Measurements from ENCODE around the gene PYROXD2.

Gene PYROXD2

DNA sequence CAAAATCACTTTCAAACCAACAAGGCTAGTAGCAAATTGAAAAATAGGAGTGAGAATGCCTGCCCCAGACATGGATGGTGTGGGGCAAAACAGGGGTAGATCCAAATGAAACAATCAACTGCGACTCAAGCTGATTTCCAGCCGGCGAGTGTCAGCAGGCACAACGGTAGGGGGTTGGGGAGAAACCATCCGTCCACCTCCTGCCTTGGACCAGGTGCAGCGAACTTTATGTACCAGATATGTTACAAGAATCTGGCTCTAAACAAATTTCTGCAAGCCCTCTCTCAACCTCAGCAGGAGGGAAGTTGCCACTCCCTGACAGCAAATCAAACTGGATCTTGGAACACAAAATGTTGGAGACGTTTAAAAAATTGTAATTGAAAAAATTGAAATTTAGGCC is 45.2 kb downstream of the PYROXD2 start:
- no peak overlapping the region for H3K4me3 ChIP-seq (ENCODE audit: control insufficient read depth, low read depth, low read length)
- TF ChIP-seq, protein P1, sequence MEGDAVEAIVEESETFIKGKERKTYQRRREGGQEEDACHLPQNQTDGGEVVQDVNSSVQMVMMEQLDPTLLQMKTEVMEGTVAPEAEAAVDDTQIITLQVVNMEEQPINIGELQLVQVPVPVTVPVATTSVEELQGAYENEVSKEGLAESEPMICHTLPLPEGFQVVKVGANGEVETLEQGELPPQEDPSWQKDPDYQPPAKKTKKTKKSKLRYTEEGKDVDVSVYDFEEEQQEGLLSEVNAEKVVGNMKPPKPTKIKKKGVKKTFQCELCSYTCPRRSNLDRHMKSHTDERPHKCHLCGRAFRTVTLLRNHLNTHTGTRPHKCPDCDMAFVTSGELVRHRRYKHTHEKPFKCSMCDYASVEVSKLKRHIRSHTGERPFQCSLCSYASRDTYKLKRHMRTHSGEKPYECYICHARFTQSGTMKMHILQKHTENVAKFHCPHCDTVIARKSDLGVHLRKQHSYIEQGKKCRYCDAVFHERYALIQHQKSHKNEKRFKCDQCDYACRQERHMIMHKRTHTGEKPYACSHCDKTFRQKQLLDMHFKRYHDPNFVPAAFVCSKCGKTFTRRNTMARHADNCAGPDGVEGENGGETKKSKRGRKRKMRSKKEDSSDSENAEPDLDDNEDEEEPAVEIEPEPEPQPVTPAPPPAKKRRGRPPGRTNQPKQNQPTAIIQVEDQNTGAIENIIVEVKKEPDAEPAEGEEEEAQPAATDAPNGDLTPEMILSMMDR (IDR thresholded peaks at IDR 0.05; ENCODE audit: control insufficient read depth, insufficient read depth, low read depth, low read length, missing control alignments): no peak
- DNase-seq (ENCODE audit: low read depth): no peak

DNA sequence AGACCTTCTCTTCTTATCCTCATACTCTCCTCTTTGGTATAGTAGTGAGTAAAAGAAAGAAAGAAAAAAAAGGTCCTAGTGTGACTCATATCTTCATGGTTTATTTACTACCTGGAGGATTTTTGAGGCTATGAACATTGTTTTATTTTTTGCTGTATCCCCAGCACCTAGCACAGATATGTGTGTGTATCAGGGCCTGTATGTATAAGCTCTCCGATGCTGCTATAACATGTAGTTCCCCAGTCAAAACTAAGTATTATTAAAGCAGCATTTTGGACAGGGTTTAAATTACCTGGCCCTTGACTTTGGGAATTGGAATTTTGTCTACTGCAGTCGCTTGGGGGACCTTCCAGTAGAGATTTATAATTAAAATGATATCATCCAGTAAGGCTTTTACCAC is 46.3 kb downstream of the PYROXD2 start:
- H3K4me3 ChIP-seq (ENCODE audit: control insufficient read depth, low read depth, low read length): no peak overlapping the region
- DNase-seq (ENCODE audit: low read depth): no peak
- TF ChIP-seq, protein P1 (IDR thresholded peaks at IDR 0.05; ENCODE audit: control insufficient read depth, insufficient read depth, low read depth, low read length, missing control alignments): no peak

DNA sequence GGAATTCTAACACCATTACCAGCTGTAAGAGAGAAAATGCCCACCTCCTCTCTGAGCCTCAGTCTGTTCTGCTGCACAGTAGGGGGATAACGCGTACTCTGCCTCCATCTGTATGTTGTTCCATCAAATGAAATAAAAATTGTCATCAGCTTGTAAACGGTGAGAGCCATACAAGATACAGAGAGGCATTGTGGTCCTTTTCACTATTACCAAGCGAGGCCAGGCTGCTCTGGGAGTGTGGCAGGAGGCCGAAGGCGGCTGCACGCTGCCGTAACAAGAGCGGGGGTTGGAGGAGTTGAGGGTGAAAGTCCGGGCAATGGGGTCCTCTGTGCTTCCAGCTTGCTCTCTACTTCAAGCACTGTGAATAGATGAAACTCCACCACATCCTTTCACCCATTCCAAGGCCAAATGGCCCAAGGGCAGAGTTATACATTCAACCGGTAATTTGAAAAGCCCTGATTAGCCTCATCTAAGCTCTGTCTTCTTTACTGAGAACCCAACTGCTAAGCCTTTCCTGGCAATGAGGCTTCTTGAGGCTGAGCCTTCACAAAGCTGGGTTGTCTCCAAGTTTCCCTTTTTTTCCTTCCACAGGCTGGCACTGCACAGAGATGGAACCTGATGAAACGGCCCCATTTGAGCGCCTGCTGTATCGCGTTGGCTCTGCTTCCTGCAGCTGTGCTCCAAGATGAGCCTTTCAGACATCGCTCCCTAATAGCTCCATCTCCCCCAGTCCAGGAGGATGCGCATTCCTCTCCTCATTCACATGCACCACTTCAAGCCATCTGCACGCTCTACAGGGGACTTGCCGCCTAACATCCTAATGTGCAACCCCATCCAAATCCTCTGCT is 47.2 kb downstream of the PYROXD2 start:
- TF ChIP-seq, protein P1 (IDR thresholded peaks at IDR 0.05; ENCODE audit: control insufficient read depth, insufficient read depth, low read depth, low read length, missing control alignments): no peak
- no peak for DNase-seq (ENCODE audit: low read depth)
- no peak overlapping the region for H3K4me3 ChIP-seq (ENCODE audit: control insufficient read depth, low read depth, low read length)

DNA sequence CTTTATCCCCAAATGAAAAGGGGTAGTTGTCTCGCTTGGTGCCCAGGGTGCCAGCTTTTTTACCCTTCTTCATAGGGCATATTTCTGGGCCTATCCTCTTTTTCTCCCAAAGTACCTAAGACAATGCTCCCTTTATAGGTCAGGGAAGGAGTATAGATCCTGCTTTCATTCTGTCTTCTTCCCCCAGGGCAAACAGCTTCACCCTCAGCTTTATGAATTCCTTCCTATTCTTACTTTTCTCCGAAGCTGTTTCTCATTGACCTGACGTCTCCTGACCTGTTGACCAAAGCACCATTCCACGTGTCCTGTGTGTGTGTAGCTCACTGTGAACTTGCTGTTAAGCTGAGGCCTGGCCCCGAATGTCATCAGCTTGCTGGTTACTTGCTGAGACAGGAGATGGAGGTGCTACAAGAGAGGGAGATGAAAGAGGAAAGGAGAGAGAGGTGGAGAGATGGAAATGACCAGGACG is 48.9 kb downstream of the PYROXD2 start:
- no peak for DNase-seq (ENCODE audit: low read depth)
- TF ChIP-seq, protein P1 (IDR thresholded peaks at IDR 0.05; ENCODE audit: control insufficient read depth, insufficient read depth, low read depth, low read length, missing control alignments): no peak
- no peak overlapping the region for H3K4me3 ChIP-seq (ENCODE audit: control insufficient read depth, low read depth, low read length)

DNA sequence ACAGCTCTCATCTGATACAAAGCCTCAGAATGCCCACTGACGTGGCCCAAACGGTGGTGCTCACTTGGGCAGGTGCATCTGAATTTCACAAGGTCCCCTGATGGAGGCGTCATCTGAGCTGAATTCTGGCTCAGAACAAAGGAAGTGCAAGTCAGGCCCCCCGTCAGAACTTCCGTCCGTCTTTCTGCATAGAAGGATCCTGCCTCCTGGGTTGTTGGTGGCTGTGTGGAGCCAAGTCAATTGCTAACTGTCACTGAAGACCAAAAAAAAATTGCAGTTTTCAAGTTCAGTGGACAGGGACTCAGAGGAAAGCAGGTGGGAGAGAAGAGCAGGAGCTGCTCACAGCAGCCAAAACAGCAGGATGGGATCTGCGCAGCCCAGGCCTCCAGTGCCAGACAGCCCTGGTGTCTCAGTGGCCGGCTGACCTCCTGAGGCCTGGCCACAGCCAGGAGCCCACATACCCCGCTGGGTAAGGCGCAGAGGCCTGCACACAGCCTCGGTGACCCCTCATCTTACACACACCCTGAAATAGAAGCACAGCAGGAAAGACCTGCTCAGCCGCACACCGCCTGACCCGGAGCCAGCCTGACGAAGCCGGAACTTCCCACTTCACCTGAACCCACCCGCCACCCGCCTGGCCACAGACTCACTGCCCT is 49.4 kb downstream of the PYROXD2 start:
- TF ChIP-seq, protein P1 (IDR thresholded peaks at IDR 0.05; ENCODE audit: control insufficient read depth, insufficient read depth, low read depth, low read length, missing control alignments): no peak
- no peak overlapping the region for H3K4me3 ChIP-seq (ENCODE audit: control insufficient read depth, low read depth, low read length)
- DNase-seq (ENCODE audit: low read depth): no peak

DNA sequence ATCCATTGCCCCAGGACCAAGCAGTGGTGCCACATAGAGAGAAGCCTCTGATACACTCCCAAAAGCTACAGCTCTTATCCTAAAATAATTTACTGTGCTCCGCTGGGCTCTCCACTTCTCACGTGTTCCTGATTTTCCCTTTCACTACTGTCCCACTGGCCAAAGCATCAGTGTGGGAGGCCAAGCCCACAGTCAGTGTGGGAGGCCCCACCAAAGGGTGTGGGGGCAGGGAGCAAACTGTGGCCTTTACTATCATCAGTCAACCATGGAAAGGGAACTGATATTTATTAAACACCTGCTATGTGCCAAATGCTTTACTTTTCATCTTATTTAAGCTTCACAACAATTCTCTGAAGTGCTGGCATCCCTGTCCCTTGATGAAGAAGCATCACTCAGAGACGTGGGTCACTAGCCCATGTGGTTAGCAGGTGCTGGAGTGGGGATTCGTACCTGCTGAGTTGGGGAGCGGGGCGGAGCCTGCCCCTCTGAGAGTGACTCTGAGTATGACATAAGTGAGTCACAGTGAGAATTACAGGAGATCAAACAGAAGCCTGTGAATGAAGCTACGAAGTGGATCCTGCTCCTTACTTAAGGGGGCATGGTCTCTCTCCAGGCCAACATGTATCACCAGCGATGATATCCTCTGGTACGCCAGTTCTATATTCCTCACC is 50.4 kb downstream of the PYROXD2 start:
- TF ChIP-seq, protein P1 (IDR thresholded peaks at IDR 0.05; ENCODE audit: control insufficient read depth, insufficient read depth, low read depth, low read length, missing control alignments): no peak
- no peak overlapping the region for H3K4me3 ChIP-seq (ENCODE audit: control insufficient read depth, low read depth, low read length)
- DNase-seq (ENCODE audit: low read depth): no peak
